HEK293 (cell line): Measurements from ENCODE around the gene DNMT3A.

Source experiments
- GLIS1 ChIP-seq: fragments of 450-650 bp; formaldehyde crosslinking; IDR thresholded peaks from 2 replicates; pipeline ENCODE4 v1.5.1; 2016; ENCODE audit warnings: missing biosample characterization, missing genetic modification characterization
- OVOL3 ChIP-seq: fragments of 450-650 bp; formaldehyde crosslinking; IDR thresholded peaks from 2 replicates; pipeline ENCODE4 v1.5.1; 2016; ENCODE audit warnings: missing biosample characterization, missing genetic modification characterization
- TF ChIP-seq, protein P1 (sequence below): fragments of 450-650 bp; formaldehyde crosslinking; IDR thresholded peaks from 2 replicates; pipeline ENCODE4 v1.5.1; 2016; ENCODE audit warnings: missing biosample characterization, missing genetic modification characterization
- TF ChIP-seq, protein P2 (sequence below): fragments of 450-650 bp; formaldehyde crosslinking; IDR thresholded peaks from 2 replicates; pipeline ENCODE4 v1.5.1; 2016; ENCODE audit warnings: missing biosample characterization, missing genetic modification characterization

DNA sequence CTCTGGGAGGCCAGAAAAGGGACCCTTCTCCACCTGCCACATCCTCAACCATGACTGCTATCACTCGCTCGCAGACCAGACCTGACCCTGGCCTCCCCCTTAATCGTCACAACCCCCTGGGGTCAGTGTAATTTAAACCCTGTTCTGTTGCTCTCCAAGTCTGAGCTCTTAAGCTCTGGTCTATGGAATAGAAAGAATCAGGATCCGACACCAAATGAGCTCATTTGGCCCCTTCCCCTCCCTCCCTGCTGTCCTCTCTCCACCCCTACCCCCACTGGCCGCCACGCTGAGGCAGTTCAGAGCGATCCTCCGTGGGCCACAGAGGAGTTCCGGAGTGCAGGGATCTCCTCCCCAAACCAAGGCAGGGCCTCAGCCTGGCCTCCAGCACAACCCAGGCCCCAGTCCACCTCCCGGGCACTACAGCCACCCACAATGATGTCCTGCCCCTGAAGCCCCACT lies 5.3 kb downstream of the DNMT3A start:
- TF ChIP-seq, protein P1, sequence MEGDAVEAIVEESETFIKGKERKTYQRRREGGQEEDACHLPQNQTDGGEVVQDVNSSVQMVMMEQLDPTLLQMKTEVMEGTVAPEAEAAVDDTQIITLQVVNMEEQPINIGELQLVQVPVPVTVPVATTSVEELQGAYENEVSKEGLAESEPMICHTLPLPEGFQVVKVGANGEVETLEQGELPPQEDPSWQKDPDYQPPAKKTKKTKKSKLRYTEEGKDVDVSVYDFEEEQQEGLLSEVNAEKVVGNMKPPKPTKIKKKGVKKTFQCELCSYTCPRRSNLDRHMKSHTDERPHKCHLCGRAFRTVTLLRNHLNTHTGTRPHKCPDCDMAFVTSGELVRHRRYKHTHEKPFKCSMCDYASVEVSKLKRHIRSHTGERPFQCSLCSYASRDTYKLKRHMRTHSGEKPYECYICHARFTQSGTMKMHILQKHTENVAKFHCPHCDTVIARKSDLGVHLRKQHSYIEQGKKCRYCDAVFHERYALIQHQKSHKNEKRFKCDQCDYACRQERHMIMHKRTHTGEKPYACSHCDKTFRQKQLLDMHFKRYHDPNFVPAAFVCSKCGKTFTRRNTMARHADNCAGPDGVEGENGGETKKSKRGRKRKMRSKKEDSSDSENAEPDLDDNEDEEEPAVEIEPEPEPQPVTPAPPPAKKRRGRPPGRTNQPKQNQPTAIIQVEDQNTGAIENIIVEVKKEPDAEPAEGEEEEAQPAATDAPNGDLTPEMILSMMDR (tag by site-specific recombination): no peak
- no peak for TF ChIP-seq GLIS1 (tag by site-specific recombination)
- TF ChIP-seq, protein P2, sequence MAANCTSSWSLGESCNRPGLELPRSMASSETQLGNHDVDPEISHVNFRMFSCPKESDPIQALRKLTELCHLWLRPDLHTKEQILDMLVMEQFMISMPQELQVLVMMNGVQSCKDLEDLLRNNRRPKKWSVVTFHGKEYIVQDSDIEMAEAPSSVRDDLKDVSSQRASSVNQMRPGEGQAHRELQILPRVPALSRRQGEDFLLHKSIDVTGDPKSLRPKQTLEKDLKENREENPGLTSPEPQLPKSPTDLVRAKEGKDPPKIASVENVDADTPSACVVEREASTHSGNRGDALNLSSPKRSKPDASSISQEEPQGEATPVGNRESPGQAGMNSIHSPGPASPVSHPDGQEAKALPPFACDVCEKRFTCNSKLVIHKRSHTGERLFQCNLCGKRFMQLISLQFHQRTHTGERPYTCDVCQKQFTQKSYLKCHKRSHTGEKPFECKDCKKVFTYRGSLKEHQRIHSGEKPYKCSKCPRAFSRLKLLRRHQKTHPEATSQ (tag by site-specific recombination): no peak
- TF ChIP-seq OVOL3 (tag by site-specific recombination): no peak
